ENCODE data around the gene APOD.

The APOD gene

GRCh38 chr3:195524171-195524896 is 59.4 kb downstream of the APOD start:
- no peak for DNase-seq (ENCODE audit: low spot score)

GRCh38 chr3:195522254-195523023 is 61.3 kb downstream of the APOD start:
- peak; percentile 30 for DNase-seq (ENCODE audit: low spot score)

All from HuH-7 (cell line).